Osteoblast (primary cell): ENCODE results near the gene GDF15. TPM values are rescaled to one million over a fixed set of nuclear protein-coding genes. Genes with fewer than 3 reads are reported as not detected.

Experiments used
- DNase-seq: peaks from one replicate; pipeline ENCODE4 v3.0.0; 2011; ENCODE audit warnings: low spot score, mixed read lengths; ENCODE audit not compliant: insufficient read length; ENCODE audit errors: missing footprints
- H2AFZ ChIP-seq: 2 replicates; pipeline ENCODE4 v1.6.0; 2011; ENCODE audit warnings: mild to moderate bottlenecking, low read length
- H3K27ac ChIP-seq: 2 replicates; pipeline ENCODE4 v1.5.1; 2011; ENCODE audit warnings: mild to moderate bottlenecking, low read depth, low read length, moderate library complexity
- H3K27me3 ChIP-seq: 2 replicates; pipeline ENCODE4 v1.6.0; 2012; ENCODE audit warnings: mild to moderate bottlenecking, control low read depth, inconsistent platforms, low read length, moderate library complexity; ENCODE audit not compliant: insufficient read depth
- H3K36me3 ChIP-seq: 2 replicates; pipeline ENCODE4 v1.5.1; 2011; ENCODE audit warnings: mild to moderate bottlenecking, low read length, control low read depth, moderate library complexity; ENCODE audit not compliant: insufficient read depth
- H3K4me1 ChIP-seq: 2 replicates; pipeline ENCODE4 v1.5.1; 2011; ENCODE audit warnings: mild to moderate bottlenecking, low read length, control low read depth, moderate library complexity; ENCODE audit not compliant: insufficient read depth
- H3K4me2 ChIP-seq: 2 replicates; pipeline ENCODE4 v1.6.0; 2011; ENCODE audit warnings: mild to moderate bottlenecking, low read length; ENCODE audit not compliant: insufficient read depth
- H3K4me3 ChIP-seq: fragments of 200-600 bp; sonication (generic); 3 replicates; pipeline ENCODE4 v1.5.1; 2012; ENCODE audit warnings: mild to moderate bottlenecking, low read length, inconsistent platforms; ENCODE audit not compliant: insufficient read depth
- H3K79me2 ChIP-seq: 2 replicates; pipeline ENCODE4 v1.6.0; 2012; ENCODE audit warnings: mild to moderate bottlenecking, low read length, control low read depth, inconsistent platforms; ENCODE audit not compliant: insufficient read depth
- H3K9me3 ChIP-seq: 2 replicates; pipeline ENCODE4 v1.5.1; 2011; ENCODE audit warnings: low read depth, low read length, control low read depth
- H4K20me1 ChIP-seq: 2 replicates; pipeline ENCODE4 v1.6.0; 2012; ENCODE audit warnings: mild to moderate bottlenecking, low read length, control low read depth; ENCODE audit not compliant: insufficient read depth
- CTCF ChIP-seq: IDR thresholded peaks from 2 replicates; pipeline ENCODE4 v1.5.1; 2011; ENCODE audit warnings: mild to moderate bottlenecking, low read depth, low read length, moderate library complexity; ENCODE audit errors: extremely low read depth
- total RNA-seq: library from RNA; depleted of rRNA; stranded (reverse); fragments of >200 nt; gene quantifications from 2 replicates; pipeline ENCODE4 v1.2.3, GENCODE V29; 2012

The GDF15 gene
- total RNA-seq, 1 donor: 74.2 TPM

- peak; percentile 58 for DNase-seq
- no peak for TF ChIP-seq CTCF
- Histone ChIP-seq H3K9me3 (no peaks in the 10 kb centered on the region), H3K79me2 (peaks cover 92% of the 10 kb centered on the region), H2AFZ (no peak overlapping the region), H3K27me3 (no peaks in the 10 kb centered on the region), H3K4me2 (no peak overlapping the region), H3K4me3 (no peak overlapping the region), H3K36me3 (no peaks in the 10 kb centered on the region), H4K20me1 (peaks cover 61% of the 10 kb centered on the region), H3K4me1 (peaks cover 34% of the 10 kb centered on the region), H3K27ac (no peak overlapping the region)
These were observed 38.3 kb downstream of the GDF15 start for GRCh38 chr19:18424122-18424889.

- Histone ChIP-seq H3K79me2 (peaks cover 92% of the 10 kb centered on the region), H2AFZ (no peak overlapping the region), H3K27me3 (no peaks in the 10 kb centered on the region), H3K27ac (no peak overlapping the region), H3K4me2 (no peak overlapping the region), H3K36me3 (no peaks in the 10 kb centered on the region), H3K4me3 (no peak overlapping the region), H3K4me1 (peaks cover 40% of the 10 kb centered on the region), H3K9me3 (no peaks in the 10 kb centered on the region), H4K20me1 (peaks cover 65% of the 10 kb centered on the region)
- DNase-seq: peak; percentile 77
- no peak for TF ChIP-seq CTCF
These were observed 39.0 kb downstream of the GDF15 start for GRCh38 chr19:18424890-18425514.

- H3K79me2 ChIP-seq: peaks cover 85% of the 10 kb centered on the region
- peak; percentile 21 for TF ChIP-seq CTCF
- H3K4me3 ChIP-seq: no peak overlapping the region
- no peaks in the 10 kb centered on the region for H3K9me3 ChIP-seq
- peak overlapping the region; percentile 54 for H3K4me2 ChIP-seq
- no peaks in the 10 kb centered on the region for H3K27me3 ChIP-seq
- H3K36me3 ChIP-seq: peaks cover 3% of the 10 kb centered on the region
- H3K27ac ChIP-seq: peak overlapping the region; percentile 57
- H2AFZ ChIP-seq: no peak overlapping the region
- DNase-seq: peak; percentile 100
- H3K4me1 ChIP-seq: peaks cover 33% of the 10 kb centered on the region
- H4K20me1 ChIP-seq: peaks cover 61% of the 10 kb centered on the region
These were observed 39.8 kb downstream of the GDF15 start for GRCh38 chr19:18425515-18426415.
